GM10248 (cell line): ENCODE measurements around the gene CATSPERE.

Experiments
- CTCF ChIA-PET: fragments of 300-600 bp; sonication (Branson Sonifier 250); formaldehyde crosslinking; extraction: SDS; loops from one replicate; lab custom pipeline; 2021; ENCODE audit warnings: antibody characterized with exemption; lab: Yijun Ruan, JAX
- POLR2A ChIA-PET: fragments of 350-650 bp; sonication (Branson Sonifier 250); formaldehyde crosslinking; extraction: SDS; loops from one replicate; lab custom pipeline; 2020; ENCODE audit warnings: antibody characterized with exemption; lab: Yijun Ruan, JAX
- DNase-seq: peaks from one replicate; pipeline ENCODE4 v3.0.0; 2012; ENCODE audit errors: extremely low spot score
- TF ChIP-seq, protein P1 (sequence below): IDR thresholded peaks from 2 replicates; pipeline ENCODE4 v1.5.1; 2012; ENCODE audit warnings: mild to moderate bottlenecking, low read depth; ENCODE audit errors: extremely low read depth, missing control alignments, control extremely low read depth

The CATSPERE gene

DNA sequence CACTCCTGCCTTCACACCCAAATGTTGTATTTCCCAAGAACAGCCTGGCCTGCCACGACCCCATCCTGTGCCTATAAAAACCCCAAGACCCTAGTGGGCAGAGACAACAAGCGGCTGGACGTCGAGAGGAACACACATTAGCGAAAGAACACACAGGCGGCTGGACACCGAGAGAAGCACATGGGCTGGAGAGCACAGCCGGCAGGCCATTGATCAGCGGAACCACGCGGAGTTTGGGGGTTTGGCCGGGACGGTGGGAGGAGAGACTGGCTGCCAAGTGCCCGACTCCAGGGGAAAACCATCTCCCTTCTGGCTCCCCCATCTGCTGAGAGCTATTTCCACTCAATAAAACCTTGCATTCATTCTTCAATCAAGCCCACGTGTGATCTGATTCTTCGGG is 181.5 kb downstream of the CATSPERE start:
- CTCF ChIA-PET = no interaction called here
- DNase-seq = no peak
- TF ChIP-seq, protein P1, sequence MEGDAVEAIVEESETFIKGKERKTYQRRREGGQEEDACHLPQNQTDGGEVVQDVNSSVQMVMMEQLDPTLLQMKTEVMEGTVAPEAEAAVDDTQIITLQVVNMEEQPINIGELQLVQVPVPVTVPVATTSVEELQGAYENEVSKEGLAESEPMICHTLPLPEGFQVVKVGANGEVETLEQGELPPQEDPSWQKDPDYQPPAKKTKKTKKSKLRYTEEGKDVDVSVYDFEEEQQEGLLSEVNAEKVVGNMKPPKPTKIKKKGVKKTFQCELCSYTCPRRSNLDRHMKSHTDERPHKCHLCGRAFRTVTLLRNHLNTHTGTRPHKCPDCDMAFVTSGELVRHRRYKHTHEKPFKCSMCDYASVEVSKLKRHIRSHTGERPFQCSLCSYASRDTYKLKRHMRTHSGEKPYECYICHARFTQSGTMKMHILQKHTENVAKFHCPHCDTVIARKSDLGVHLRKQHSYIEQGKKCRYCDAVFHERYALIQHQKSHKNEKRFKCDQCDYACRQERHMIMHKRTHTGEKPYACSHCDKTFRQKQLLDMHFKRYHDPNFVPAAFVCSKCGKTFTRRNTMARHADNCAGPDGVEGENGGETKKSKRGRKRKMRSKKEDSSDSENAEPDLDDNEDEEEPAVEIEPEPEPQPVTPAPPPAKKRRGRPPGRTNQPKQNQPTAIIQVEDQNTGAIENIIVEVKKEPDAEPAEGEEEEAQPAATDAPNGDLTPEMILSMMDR = no peak
- POLR2A ChIA-PET = no interaction called here

DNA sequence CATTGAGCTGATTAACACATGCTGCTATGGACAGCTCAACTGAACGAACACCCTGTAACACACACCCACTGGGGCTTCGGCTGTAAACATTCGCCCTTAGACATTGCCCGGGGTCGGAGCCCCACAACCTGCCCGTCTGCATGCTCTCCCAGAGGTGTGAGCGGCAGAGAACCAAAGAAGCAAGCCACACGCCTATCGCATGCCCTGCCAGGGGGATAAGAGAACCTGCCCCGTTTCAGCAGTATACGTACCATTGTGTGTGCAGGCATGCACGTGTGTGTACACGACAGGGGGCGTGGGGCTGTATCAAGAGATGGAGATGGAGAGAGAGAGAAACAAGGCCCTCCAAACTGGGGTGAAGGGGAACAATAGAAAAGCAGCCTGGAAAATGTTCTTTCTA is 181.9 kb downstream of the CATSPERE start:
- TF ChIP-seq, protein P1 = no peak
- ChIA-PET POLR2A (no interaction called here), CTCF (no interaction called here)
- no peak for DNase-seq

DNA sequence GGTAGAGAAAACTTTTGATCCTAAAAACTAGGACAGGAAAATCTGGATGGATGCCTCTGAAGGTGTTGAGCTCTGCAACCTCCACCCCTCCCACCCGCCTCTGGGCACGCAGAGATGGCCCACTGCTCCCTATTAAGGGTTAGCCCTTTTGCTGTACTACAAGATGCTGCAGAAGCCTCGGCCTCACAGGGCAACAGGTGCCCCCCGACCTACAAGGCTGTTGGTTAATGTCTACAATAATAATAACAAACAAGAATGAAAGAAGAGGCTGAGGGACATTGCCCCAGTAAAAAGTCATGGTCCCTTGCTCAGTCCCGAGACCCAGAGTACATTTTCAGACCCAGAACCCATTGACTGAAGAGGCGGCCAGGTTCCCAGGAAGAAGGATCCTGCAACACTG is 184.3 kb downstream of the CATSPERE start:
- POLR2A ChIA-PET = no interaction called here
- CTCF ChIA-PET = no interaction called here

DNA sequence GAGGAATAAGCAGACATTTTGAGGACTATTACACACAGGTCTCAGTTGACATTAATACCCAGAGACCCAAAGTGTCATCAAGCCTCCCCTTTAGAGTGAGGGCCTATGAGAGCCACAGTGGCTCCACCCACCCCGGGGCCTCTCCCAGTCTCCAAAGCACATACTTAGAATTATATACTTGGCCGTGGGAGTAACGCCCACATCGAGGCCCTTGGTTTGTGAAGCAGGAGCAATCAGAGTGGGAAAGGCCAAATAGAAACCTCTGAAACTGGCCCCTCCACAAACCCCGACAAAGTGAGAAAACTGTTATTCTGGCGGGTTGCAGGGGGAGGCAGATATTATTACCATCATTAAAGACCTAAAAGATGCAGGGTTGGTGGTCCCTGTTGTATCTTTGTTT is 184.8 kb downstream of the CATSPERE start:
- TF ChIP-seq, protein P1 = no peak
- DNase-seq = no peak
- ChIA-PET CTCF (no interaction called here), POLR2A (no interaction called here)

More for the DNA sequence above, 184.3 kb downstream of the CATSPERE start:
- DNase-seq = no peak
- TF ChIP-seq, protein P1 = no peak

DNA sequence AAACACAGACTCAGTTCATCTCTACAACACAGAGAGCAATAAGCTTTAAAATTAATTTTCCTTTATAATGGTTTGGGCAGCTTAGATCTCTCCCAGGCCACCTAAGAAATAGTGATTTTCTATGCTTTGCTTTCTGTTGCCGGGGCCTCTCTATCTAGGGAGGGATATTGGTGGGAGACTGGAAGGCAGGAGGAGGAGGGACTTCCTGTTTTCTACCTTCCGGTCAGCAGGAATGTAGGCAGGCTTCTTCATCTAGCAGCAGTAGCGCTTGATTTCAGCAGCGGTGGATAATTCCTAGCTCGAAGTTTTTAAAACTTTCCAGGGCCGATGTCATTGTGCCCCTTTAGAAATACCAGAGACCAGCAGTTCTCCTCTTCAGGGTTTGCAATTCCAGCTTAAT is 186.7 kb downstream of the CATSPERE start:
- ChIA-PET POLR2A (no interaction called here), CTCF (interaction anchor here (0.7 to 1.7 kb wide), 5 partner anchors 8 to 46 kb away, joined by 3 to 6 read pairs (median 4); no protein-coding TSS in a partner anchor)
- TF ChIP-seq, protein P1 = no peak
- no peak for DNase-seq

DNA sequence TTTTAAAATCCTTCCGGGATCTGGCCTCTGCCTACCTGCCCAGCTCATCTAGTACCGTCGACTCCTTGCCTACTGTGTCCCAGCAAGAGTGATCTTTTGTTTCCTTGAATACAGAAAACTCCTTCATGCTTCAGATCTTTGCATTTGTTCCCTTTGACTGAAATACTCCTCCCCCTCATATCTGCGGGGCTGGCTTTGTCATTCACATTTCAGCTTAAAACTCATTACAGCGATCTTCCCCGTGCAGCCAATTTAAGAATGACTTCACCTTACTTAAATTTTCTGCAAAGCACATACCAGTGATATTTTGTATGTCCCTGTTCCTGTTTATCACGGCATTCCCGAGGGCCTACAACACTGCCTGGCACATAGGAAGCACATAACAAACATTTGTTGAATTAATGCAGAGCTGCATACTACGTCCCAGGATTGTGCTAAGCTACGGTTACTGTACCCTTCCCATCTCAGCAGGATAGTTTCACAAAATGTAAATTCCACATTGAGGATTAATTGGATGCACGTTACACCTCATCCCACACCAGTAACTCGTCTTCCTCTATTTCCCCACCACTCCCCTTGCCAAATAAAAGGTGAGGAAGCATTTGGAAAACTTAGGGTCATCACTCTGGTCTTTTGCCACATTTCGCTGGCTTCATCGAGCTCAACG is 191.0 kb downstream of the CATSPERE start:
- TF ChIP-seq, protein P1 = no peak
- DNase-seq = no peak
- POLR2A ChIA-PET = no interaction called here
- CTCF ChIA-PET = interaction anchor here (1.0 to 1.2 kb wide), 4 partner anchors 48 to 390 kb away, joined by 3 to 5 read pairs (median 3); no protein-coding TSS in a partner anchor
